ENCODE measurements around the gene PLEKHG5.

PLEKHG5 gene, protein sequence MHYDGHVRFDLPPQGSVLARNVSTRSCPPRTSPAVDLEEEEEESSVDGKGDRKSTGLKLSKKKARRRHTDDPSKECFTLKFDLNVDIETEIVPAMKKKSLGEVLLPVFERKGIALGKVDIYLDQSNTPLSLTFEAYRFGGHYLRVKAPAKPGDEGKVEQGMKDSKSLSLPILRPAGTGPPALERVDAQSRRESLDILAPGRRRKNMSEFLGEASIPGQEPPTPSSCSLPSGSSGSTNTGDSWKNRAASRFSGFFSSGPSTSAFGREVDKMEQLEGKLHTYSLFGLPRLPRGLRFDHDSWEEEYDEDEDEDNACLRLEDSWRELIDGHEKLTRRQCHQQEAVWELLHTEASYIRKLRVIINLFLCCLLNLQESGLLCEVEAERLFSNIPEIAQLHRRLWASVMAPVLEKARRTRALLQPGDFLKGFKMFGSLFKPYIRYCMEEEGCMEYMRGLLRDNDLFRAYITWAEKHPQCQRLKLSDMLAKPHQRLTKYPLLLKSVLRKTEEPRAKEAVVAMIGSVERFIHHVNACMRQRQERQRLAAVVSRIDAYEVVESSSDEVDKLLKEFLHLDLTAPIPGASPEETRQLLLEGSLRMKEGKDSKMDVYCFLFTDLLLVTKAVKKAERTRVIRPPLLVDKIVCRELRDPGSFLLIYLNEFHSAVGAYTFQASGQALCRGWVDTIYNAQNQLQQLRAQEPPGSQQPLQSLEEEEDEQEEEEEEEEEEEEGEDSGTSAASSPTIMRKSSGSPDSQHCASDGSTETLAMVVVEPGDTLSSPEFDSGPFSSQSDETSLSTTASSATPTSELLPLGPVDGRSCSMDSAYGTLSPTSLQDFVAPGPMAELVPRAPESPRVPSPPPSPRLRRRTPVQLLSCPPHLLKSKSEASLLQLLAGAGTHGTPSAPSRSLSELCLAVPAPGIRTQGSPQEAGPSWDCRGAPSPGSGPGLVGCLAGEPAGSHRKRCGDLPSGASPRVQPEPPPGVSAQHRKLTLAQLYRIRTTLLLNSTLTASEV

DNA sequence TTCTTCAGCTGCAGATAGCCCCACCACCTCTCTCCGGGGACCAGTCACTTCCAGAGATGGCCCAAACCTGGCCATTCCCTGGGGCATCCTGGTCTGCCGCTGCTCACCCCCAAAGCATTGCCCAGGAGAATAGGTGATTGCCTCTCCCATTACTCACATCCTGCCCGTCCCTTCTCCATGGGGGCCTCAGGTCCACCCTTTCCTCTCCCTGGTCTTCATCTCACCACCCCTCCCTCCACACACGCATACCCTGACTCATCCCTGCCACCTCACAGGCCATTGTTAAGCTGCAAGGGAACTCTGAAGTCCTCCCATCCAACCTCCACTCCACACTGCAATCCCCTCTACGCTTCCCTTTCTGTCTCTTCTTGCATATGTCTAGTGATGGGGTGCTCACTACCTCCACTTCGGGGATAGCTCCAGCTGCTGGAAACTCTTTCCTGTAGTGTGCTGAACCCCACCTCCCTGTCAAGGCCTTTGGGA, at the start of gene PLEKHG5:
PLEKHG5 (minus strand) TSS at position 188 of the 483 bp plus-strand sequence. CDS start 14,096 bp downstream, outside the sequence.
- DNase-seq: no peak

GRCh38 chr1:6538956-6539355, 47.5 kb upstream of the PLEKHG5 start:
- no peak for DNase-seq

- no peak for DNase-seq
Observed at GRCh38 chr1:6536291-6536690, 44.8 kb upstream of the PLEKHG5 start.

DNA sequence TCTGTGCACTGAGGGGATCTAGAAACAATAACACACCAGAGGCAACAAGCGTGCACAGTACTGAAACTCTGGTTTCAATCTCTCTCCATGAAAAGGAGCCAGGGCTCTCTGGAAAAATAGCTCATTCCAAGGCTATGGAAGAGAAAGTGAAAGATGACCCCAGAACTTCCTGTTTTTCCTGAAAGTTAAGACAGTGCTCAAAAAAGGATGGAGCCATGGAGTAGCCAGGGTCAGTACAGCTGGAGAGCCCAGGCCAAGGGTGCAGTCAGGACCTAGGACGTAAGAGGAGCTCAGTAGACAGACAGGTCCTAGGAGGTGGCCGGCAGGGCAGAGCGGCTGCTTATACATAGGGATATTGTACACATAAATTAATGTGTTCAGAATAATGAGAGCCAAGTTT, 43.7 kb upstream of the PLEKHG5 start:
- no peak for DNase-seq

GRCh38 chr1:6534248-6534822, 42.9 kb upstream of the PLEKHG5 start:
- DNase-seq: no peak

DNA sequence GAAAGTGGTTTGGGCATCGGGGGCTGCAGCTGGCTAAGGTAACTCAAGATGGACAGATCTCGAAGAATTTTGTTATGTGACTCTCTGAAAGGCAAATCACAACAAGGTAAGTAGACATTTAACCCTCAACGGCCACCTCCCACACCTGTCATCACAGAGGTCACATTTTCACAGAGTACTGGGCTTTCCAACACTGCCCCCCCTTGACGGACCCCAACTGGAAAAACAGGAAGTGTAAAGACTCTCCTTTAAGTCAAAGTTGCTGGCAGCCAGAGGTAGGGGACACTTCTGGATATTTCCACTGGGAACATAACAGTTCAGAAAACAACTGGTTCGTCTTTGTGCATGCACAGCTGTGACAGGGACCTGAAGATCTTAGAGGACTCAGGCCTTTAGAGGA, 40.5 kb upstream of the PLEKHG5 start:
- DNase-seq: no peak

DNA sequence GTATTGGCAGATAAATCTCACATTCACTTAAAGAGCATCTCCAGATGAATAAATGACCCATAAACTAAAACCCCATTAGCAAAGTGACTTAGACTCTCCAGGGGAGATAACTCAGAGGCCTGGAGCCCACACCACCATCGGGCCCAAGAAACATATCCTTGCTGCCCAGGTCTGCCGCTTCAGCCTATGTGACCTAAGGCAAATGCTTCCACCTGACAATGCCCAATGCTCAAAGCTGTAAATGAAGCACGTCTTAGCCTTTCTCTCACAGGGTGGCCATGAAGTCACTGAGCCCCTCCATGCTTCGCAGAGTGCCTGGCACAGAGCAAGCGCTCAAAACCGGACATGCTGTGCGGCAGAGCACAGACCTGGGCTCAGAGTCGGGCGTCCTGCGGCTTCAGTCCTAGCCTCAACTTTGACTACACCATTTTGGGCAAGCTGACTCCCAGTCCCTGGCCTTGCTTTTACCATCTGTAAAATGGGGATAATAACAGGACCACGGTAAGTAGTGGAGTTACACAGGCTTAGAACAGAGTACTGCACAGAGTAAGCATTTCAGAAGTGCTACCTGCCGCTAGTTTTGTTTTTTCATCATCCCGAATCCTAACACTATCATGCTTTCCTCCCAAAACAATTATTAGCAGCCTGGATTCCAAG, 39.2 kb upstream of the PLEKHG5 start:
- no peak for DNase-seq

DNA sequence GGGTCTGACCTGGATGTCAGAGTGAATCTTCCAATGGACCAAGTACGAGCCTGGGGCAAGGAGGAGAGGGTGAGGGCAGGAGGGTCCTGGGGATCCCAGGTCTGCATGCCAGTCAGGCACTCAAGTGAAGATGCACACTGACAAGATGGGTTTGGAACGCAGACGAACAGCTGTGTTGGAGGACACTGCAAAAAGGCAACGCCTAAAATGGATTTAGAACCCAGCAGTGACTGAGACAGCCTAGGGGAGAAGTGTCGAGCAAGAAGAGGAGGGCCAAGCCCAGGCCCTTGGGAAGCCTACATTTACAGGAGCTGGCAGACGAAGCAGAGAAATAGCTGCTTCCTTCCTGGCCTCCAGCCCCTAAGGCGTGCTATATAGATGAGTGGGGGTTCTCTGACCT, 37.0 kb upstream of the PLEKHG5 start:
- no peak for DNase-seq

GRCh38 chr1:6526316-6526715, 34.8 kb upstream of the PLEKHG5 start:
- DNase-seq: no peak

GRCh38 chr1:6523566-6523965, 32.1 kb upstream of the PLEKHG5 start:
- no peak for DNase-seq

DNA sequence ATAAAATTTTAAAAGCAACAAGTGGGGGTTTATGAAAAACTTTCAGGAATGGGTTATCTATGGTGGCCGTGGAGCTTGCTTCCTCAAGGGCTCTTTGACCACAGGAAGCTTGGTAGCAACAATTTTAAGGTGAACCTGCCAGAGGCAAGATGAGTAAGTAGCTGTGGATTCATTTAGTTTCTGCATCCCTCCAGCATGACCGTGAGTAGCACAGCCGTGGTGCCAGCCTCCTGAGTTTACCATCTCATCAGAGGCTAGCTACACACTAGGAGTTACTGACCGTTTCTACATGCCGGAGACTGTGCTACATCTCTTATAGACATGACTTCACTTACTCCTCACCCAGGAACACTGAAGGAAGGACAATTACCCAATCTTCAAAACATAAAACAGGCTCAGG, 30.1 kb upstream of the PLEKHG5 start:
- DNase-seq: no peak

DNA sequence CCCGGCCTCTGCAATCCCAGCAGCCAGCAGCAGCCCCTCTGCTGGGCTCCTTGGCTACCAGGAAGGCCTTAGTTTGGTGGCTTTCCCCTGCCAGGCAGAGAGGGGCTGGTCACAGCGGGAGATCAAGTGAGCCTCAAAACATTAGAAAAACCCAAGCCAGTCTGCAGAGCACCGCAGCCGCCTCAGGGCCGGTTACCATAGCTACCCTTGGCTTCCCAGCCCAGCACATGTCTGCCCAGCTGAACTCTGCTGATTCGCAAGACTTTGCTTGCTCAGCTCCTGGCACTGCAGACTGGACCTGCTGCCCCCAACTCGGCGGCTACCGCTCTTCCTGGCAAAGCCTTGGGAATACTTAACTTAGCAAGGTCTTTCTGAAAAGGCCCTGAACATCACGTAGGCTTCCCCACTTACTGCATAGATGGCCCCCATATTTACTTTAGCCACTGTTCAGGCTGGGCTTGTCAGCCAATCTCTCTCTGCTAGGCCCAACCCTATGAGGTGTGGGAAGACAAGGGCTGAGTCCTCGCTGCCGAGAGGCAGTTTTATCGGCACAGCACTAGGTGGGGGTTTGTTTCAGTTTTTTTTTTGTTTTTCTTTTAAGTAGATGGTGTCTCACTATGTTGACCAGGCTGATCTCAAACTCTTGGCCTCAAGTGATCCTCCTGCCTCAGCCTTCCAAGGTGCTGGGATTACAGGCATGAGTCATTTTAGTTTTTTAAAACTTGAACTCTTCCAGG, 28.6 kb upstream of the PLEKHG5 start:
- DNase-seq: peak; percentile 87

DNA sequence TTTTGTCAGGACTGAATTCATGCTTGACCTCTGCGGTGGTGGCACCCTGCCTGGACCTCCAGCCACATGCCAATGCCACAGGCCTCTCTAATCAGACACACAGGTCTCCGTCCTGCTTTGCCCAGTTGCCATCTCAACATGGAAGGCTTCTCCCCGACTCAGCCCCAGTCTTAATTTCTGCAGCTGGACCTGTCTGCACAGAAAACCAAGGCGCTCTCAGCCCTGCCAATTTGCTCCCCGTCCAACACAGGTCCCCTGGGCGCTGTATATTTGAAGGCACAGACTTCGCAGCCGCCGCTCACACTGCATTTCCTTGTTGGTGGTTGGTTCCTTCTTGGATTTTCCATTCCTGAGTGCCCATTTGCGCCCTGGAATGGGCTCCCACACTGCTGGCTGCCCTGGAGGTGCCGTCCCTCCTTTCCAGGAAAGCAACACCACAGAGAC, 28.0 kb upstream of the PLEKHG5 start:
- DNase-seq: peak; percentile 86

- no peak for DNase-seq
Observed at GRCh38 chr1:6517435-6517851, 26.0 kb upstream of the PLEKHG5 start.

- no peak for DNase-seq
Observed at GRCh38 chr1:6515771-6516170, 24.3 kb upstream of the PLEKHG5 start.

- no peak for DNase-seq
Observed at GRCh38 chr1:6513320-6513801, 21.9 kb upstream of the PLEKHG5 start.

DNA sequence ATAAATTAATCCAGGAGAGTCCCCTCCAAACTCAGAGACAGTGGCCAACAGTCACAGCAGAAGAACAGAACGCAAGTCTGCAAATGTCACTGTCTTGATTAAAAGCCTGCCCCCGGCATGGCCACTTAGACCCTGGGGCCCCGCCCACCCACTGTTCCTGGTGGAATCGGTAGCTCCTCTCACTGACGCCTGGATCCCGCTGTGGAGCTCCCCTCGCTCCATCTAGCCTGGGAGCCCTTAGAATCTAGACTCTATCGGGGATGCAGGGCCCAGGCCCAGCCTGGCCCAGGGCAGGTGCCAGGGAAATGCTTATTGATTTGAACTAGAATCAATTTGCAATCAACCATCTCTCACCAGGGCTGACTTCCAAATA, 21.4 kb upstream of the PLEKHG5 start:
- no peak for DNase-seq

- no peak for DNase-seq
Observed at GRCh38 chr1:6512245-6512907, 20.9 kb upstream of the PLEKHG5 start.

DNA sequence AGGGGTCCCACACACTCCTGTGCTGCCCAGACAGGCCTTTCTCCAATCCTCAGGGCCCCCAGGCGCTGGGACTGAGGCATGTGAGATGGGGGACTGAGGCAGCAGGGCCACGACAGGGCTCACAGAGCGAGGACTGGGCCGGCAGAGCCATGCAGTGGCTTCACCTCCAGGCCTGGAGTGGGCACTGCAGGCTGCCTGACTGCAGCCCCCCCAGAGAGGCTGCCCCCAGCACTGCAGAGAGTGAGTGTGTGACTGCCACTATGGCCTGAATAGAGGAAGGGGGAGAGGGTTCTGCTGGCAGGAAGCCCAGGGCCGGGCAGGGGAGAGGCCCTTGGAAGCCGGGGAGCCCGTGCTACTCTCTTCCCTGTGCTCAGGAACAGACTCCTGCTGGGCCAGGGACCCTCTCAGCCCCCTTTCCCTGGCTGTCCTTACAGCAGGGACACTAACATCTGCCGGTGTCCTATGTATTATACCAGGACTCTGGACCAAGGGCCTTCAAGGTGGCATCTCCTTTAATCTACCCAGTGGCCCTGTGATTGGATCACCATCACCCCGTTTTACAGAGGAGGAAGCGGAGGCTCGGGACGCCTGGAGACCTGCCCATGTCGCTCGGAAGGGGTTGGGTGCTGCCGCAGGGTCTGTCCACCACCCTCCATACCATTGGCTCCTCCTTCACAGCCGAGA, 20.2 kb upstream of the PLEKHG5 start:
- peak; percentile 6 for DNase-seq

DNA sequence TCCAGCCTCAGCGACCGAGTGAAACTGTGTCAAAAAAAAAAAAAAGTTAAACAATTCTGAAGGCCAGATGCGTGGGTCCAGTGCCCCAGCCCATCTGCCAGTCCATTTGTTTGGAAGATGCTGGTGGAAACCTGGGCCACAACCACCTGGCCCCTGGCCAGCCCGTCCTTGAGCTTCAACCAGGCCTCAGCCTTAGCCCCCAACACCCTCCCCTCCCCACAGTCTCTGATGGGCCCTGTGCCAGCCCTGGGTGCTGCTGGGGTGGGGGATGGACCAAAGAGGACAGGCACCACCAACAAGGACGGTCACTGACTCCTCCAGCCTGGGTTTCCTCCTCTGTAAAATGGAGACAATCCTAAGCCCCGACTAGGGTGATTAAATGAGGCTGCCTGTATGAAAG, 19.6 kb upstream of the PLEKHG5 start:
- peak; percentile 18 for DNase-seq

DNA sequence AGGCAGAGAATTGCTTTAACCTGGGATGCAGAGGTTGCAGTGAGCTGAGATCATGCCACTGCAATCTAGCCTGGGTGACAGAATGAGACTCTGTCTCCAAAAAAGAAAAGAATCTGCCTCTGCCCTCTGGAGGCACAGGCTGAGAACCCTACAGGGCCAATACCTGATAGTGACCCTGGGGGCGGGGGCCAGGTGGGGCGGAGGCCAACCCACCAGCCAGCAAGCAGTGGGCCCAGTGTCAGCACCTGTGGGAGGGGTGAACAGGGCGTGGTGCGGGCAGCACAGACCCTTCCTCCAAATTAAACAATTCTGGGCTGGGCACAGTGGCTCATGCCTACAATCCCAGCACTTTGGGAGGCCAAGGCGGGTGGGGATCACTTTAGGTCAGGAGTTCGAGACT, 19.0 kb upstream of the PLEKHG5 start:
- no peak for DNase-seq
